Astrocyte of the cerebellum (primary cell): ENCODE measurements around the gene ARL10.

ENCODE experiments used
- DNase-seq: peaks from one replicate; pipeline ENCODE4 v3.0.0-alpha.2; 2011; ENCODE audit warnings: low read depth
- H3K4me3 ChIP-seq: 2 replicates; pipeline ENCODE4 v1.5.1; 2011; ENCODE audit warnings: mild to moderate bottlenecking, low read depth, low read length, moderate library complexity
- CTCF ChIP-seq: IDR thresholded peaks from 2 replicates; pipeline ENCODE4 v1.5.1; 2012; ENCODE audit warnings: low read length, low read depth, moderate library complexity, mild to moderate bottlenecking; ENCODE audit errors: missing control alignments
- in situ Hi-C: cut with HindIII; loops from 2 replicates; pipeline ENCODE4 v1.10.0; 2017; ENCODE audit warnings: low sequenced_read_pairs

ARL10 gene

GRCh38 chr5:176409765-176410164 lies 44.5 kb downstream of the ARL10 start:
- DNase-seq = no peak
- no peak overlapping the region for H3K4me3 ChIP-seq
- no peak for TF ChIP-seq CTCF
- in situ Hi-C loops = no loop called here

- in situ Hi-C loops = no loop called here
- H3K4me3 ChIP-seq = no peak overlapping the region
- no peak for TF ChIP-seq CTCF
- no peak for DNase-seq
Measured at GRCh38 chr5:176410486-176411180, 45.3 kb downstream of the ARL10 start.

- no peak for TF ChIP-seq CTCF
- in situ Hi-C loops = no loop called here
- H3K4me3 ChIP-seq = no peak overlapping the region
- no peak for DNase-seq
Measured at GRCh38 chr5:176412517-176413254, 47.4 kb downstream of the ARL10 start.

GRCh38 chr5:176413255-176413565 lies 47.9 kb downstream of the ARL10 start:
- DNase-seq = no peak
- TF ChIP-seq CTCF = no peak
- no peak overlapping the region for H3K4me3 ChIP-seq
- in situ Hi-C loops = no loop called here

DNA sequence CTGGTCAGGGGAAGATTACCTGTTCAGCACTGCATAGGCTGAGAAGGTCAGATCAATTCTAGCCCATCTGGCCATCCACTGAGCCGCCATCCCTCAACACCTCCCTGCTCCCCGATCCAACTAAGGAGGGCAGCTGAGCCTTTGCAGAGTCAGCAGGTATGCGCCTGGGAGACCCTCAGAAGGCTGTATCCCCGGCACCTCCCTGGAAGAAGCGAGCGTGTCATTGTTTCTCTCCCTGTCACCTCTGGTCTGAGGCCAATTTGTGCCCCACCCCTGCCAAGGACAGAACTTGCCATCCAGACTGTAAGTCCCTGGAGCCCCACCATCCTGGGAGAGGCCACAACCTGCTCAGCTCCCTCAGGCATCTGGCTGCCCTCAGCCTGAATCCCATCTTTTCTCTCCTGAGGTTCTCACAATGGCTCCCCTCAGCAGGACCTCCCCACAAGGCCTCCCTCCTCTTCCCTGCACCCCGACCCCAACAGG lies 48.5 kb downstream of the ARL10 start:
- DNase-seq = no peak
- H3K4me3 ChIP-seq = no peak overlapping the region
- TF ChIP-seq CTCF = no peak
- in situ Hi-C loops = no loop called here

DNA sequence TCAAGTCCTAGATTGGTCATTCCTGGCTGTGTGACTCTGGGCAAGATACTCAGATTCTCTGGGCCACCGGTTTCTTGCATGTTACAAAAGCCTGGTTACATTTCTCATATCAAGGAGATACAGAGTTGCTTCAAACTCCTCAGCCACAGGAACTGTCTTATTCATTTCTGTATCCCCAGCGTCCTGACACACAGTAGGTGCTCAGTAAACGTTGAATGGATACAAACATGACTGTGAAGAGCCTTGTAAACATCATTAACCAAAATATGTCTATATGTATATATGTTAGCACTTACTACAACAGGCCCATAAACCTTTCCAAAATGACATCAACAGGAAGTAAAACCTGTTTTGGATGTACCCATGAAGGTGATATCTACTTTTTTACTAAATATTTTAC lies 49.4 kb downstream of the ARL10 start:
- peak overlapping the region; percentile 81 for H3K4me3 ChIP-seq
- no peak for TF ChIP-seq CTCF
- DNase-seq = no peak
- in situ Hi-C loops = no loop called here
